A549 (cell line): ENCODE data around the gene QKI. TPM values are rescaled to one million over a fixed set of nuclear protein-coding genes. Genes with fewer than 3 reads are reported as not detected.

ENCODE experiments used
- ATAC-seq, 2 experiments: fragments of 200-7000 bp in 1 of 2; fragments of >200 bp in 1 of 2; cut with Nextera tagmentation in 1 of 2; cut with Tn5 transposase in 1 of 2; 3 replicates each; pipeline versions ENCODE4 v1.8.0 to v1.9.1; 2018 to 2020; ENCODE audit warnings: mild to moderate bottlenecking in 1 of 2, moderate library complexity in 1 of 2
- CTCF ChIA-PET: fragments of 300-600 bp; sonication (Branson Sonifier 250); formaldehyde crosslinking; extraction: SDS; loops from one replicate; lab custom pipeline; 2021; ENCODE audit warnings: antibody characterized with exemption, inconsistent platforms; lab: Yijun Ruan, JAX
- POLR2A ChIA-PET: fragments of 350-600 bp; formaldehyde crosslinking; extraction: SDS; loops from one replicate; lab custom pipeline; 2021; ENCODE audit warnings: antibody characterized with exemption, inconsistent platforms; lab: Yijun Ruan, JAX
- DNase-seq, 2 experiments: peaks; one replicate each; pipeline versions ENCODE4 v3.0.0 to v3.0.0-alpha.2; 2011 to 2016; ENCODE audit warnings: low read depth in 1 of 2, low spot score in 1 of 2
- FAIRE-seq: peaks from 2 replicates; lab custom pipeline; 2011; peaks lifted over from hg19 to GRCh38; lab: Jason Lieb, UNC
- H3K27ac ChIP-seq, 2 experiments: fragments of >200 bp; sonication (Bioruptor Twin); formaldehyde crosslinking; 3 replicates each; pipeline ENCODE4 v1.5.1; 2016 to 2017
- H3K4me1 ChIP-seq: fragments of >200 bp; sonication (Bioruptor Twin); formaldehyde crosslinking; 3 replicates; pipeline ENCODE4 v1.6.1; 2016
- H3K4me2 ChIP-seq: fragments of >200 bp; sonication (Bioruptor Twin); formaldehyde crosslinking; 3 replicates; pipeline ENCODE4 v1.6.1; 2016
- H3K4me3 ChIP-seq: fragments of >200 bp; sonication (Bioruptor Twin); formaldehyde crosslinking; 3 replicates; pipeline ENCODE4 v1.5.1; 2016
- H3K9me3 ChIP-seq: fragments of >200 bp; sonication (Bioruptor Twin); formaldehyde crosslinking; 3 replicates; pipeline ENCODE4 v1.6.1; 2016
- BHLHE40 ChIP-seq: IDR thresholded peaks from 2 replicates; pipeline ENCODE4 v1.6.1; 2012; ENCODE audit warnings: low read depth, low read length, inconsistent platforms
- CBX8 ChIP-seq: fragments of 200-600 bp; sonication (generic); IDR thresholded peaks from 2 replicates; pipeline ENCODE4 v1.6.1; 2016
- EHF ChIP-seq: fragments of 250-450 bp; sonication (Bioruptor Pico); IDR thresholded peaks from 2 replicates; pipeline ENCODE4 v1.5.0; 2020; ENCODE audit warnings: mild to moderate bottlenecking
- FOXS1 ChIP-seq: fragments of 250-450 bp; sonication (Bioruptor Pico); IDR thresholded peaks from 2 replicates; pipeline ENCODE4 v1.5.0; 2020; ENCODE audit warnings: mild to moderate bottlenecking, moderate library complexity
- HEYL ChIP-seq: fragments of 250-450 bp; sonication (Bioruptor Pico); IDR thresholded peaks from 2 replicates; pipeline ENCODE4 v1.8.0; 2021; ENCODE audit warnings: mild to moderate bottlenecking, moderate library complexity
- HOXA7 ChIP-seq: fragments of 250-450 bp; sonication (Bioruptor Pico); IDR thresholded peaks from 2 replicates; pipeline ENCODE4 v1.5.0; 2020; ENCODE audit warnings: mild to moderate bottlenecking, moderate library complexity
- HOXB13 ChIP-seq: fragments of 250-450 bp; sonication (Bioruptor Pico); IDR thresholded peaks from 2 replicates; pipeline ENCODE4 v1.5.0; 2020; ENCODE audit warnings: low read depth, mild to moderate bottlenecking, moderate library complexity
- NPAS2 ChIP-seq: fragments of 250-450 bp; sonication (Bioruptor Pico); IDR thresholded peaks from 2 replicates; pipeline ENCODE4 v1.8.0; 2022; ENCODE audit warnings: mild to moderate bottlenecking, moderate library complexity, borderline replicate concordance
- NR3C1 ChIP-seq: fragments of >200 bp; sonication (Bioruptor Twin); formaldehyde crosslinking; IDR thresholded peaks from 3 replicates; pipeline ENCODE4 v1.6.1; 2017
- PHF8 ChIP-seq: fragments of 200-600 bp; sonication (generic); IDR thresholded peaks from 2 replicates; pipeline ENCODE4 v1.6.1; 2016; ENCODE audit warnings: low read depth, mild to moderate bottlenecking, antibody characterized with exemption, moderate library complexity, borderline replicate concordance
- POLR2A ChIP-seq: IDR thresholded peaks from 2 replicates; pipeline ENCODE4 v1.6.1; 2012; ENCODE audit warnings: mild to moderate bottlenecking, low read length
- RAD21 ChIP-seq, 2 experiments: fragments of >200 bp in 1 of 2; sonication (Bioruptor Twin) in 1 of 2; formaldehyde crosslinking in 1 of 2; IDR thresholded peaks in 1 of 2; conservative IDR thresholded peaks in 1 of 2; 2 replicates in 1 of 2; 3 replicates in 1 of 2; pipeline ENCODE4 v1.6.1; 2012 to 2018; ENCODE audit warnings: inconsistent platforms in 1 of 2
- TFCP2L1 ChIP-seq: fragments of 250-450 bp; sonication (Bioruptor Pico); IDR thresholded peaks from 2 replicates; pipeline ENCODE4 v1.5.0; 2021; ENCODE audit warnings: mild to moderate bottlenecking
- ZC3H11A ChIP-seq: fragments of 450-650 bp; IDR thresholded peaks from 2 replicates; pipeline ENCODE4 v1.6.1; 2014; ENCODE audit warnings: antibody characterized with exemption, mild to moderate bottlenecking
- WGBS: methylation state at CpG from one replicate; pipeline ENCODE4 v1.1.6; 2017; ENCODE audit errors: missing lambda C conversion rate; 5-methylcytosine and 5-hydroxymethylcytosine counted together
- polyA plus RNA-seq, 4 experiments: library from polyadenylated mRNA; depleted of rRNA in 3 of 4; stranded (reverse); fragments of >200 nt; fragmentation: RNase III in 1 of 4; extraction: RNeasy Plus Mini Kit Qiagen cat#74134 plus additional on column Dnase treatment in 1 of 4; gene quantifications; 2 replicates in 3 of 4; 3 replicates in 1 of 4; pipeline ENCODE4 v1.2.3, GENCODE V29; 2011 to 2017
- TF ChIP-seq, protein P1 (sequence below): fragments of 250-450 bp; sonication (Bioruptor Pico); IDR thresholded peaks from 2 replicates; pipeline ENCODE4 v1.5.0; 2021; ENCODE audit warnings: mild to moderate bottlenecking, moderate library complexity, borderline replicate concordance
- TF ChIP-seq, protein P2 (sequence below): fragments of 150-350 bp; IDR thresholded peaks from 2 replicates; pipeline ENCODE4 v1.6.1; 2014; ENCODE audit warnings: low read depth, mild to moderate bottlenecking, low read length
- TF ChIP-seq, protein P3 (sequence below): fragments of 200-600 bp; sonication (generic); IDR thresholded peaks from 2 replicates; pipeline ENCODE4 v1.6.1; 2016; ENCODE audit warnings: antibody characterized with exemption, mild to moderate bottlenecking, moderate library complexity
- TF ChIP-seq, protein P4 (sequence below): fragments of 250-450 bp; sonication (Bioruptor Pico); IDR thresholded peaks from 2 replicates; pipeline ENCODE4 v1.5.0; 2020; ENCODE audit warnings: low read depth, mild to moderate bottlenecking, moderate library complexity
- TF ChIP-seq, protein P5 (sequence below): IDR thresholded peaks from 2 replicates; pipeline ENCODE4 v1.6.1; 2012; ENCODE audit warnings: low read depth, borderline replicate concordance
- TF ChIP-seq, protein P6 (sequence below): fragments of >200 bp; sonication (Bioruptor Twin); formaldehyde crosslinking; IDR thresholded peaks from 2 replicates; pipeline ENCODE4 v1.6.1; 2016

QKI gene
- polyA plus RNA-seq, 2 of the 4 experiments (the other 2 are of a cell fraction) = 71.9 to 98.2 TPM

DNA sequence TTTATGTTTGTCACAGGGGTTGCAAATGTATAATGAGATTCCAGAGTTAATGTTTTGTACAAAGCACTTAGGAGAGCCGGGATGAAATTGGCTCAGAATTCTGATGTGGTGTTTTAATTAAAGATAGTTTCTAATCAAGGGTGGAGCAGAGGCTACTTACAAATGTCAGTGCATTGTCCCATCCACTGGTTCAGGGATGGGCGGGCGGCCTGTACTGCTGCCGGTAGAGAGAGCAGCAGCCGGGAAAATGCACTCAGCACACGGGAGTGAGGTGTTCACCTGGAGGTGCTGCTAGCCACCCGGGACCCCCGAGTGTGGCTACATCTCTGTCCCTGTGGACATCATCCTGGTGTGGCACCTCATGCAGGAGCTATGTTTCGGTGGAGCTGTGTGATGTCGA, 193.3 kb downstream of the QKI start:
- H3K9me3 ChIP-seq = no peaks in the 10 kb centered on the region
- TF ChIP-seq, protein P1, sequence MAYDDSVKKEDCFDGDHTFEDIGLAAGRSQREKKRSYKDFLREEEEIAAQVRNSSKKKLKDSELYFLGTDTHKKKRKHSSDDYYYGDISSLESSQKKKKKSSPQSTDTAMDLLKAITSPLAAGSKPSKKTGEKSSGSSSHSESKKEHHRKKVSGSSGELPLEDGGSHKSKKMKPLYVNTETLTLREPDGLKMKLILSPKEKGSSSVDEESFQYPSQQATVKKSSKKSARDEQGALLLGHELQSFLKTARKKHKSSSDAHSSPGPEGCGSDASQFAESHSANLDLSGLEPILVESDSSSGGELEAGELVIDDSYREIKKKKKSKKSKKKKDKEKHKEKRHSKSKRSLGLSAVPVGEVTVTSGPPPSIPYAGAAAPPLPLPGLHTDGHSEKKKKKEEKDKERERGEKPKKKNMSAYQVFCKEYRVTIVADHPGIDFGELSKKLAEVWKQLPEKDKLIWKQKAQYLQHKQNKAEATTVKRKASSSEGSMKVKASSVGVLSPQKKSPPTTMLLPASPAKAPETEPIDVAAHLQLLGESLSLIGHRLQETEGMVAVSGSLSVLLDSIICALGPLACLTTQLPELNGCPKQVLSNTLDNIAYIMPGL (CRISPR knock-in tag) = no peak
- no peak for TF ChIP-seq HOXB13 (CRISPR knock-in tag)
- no peak for TF ChIP-seq NPAS2 (CRISPR knock-in tag)
- TF ChIP-seq, protein P2, sequence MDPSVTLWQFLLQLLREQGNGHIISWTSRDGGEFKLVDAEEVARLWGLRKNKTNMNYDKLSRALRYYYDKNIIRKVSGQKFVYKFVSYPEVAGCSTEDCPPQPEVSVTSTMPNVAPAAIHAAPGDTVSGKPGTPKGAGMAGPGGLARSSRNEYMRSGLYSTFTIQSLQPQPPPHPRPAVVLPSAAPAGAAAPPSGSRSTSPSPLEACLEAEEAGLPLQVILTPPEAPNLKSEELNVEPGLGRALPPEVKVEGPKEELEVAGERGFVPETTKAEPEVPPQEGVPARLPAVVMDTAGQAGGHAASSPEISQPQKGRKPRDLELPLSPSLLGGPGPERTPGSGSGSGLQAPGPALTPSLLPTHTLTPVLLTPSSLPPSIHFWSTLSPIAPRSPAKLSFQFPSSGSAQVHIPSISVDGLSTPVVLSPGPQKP = no peak
- no peak for TF ChIP-seq BHLHE40
- no peak for TF ChIP-seq NR3C1
- TF ChIP-seq, protein P3, sequence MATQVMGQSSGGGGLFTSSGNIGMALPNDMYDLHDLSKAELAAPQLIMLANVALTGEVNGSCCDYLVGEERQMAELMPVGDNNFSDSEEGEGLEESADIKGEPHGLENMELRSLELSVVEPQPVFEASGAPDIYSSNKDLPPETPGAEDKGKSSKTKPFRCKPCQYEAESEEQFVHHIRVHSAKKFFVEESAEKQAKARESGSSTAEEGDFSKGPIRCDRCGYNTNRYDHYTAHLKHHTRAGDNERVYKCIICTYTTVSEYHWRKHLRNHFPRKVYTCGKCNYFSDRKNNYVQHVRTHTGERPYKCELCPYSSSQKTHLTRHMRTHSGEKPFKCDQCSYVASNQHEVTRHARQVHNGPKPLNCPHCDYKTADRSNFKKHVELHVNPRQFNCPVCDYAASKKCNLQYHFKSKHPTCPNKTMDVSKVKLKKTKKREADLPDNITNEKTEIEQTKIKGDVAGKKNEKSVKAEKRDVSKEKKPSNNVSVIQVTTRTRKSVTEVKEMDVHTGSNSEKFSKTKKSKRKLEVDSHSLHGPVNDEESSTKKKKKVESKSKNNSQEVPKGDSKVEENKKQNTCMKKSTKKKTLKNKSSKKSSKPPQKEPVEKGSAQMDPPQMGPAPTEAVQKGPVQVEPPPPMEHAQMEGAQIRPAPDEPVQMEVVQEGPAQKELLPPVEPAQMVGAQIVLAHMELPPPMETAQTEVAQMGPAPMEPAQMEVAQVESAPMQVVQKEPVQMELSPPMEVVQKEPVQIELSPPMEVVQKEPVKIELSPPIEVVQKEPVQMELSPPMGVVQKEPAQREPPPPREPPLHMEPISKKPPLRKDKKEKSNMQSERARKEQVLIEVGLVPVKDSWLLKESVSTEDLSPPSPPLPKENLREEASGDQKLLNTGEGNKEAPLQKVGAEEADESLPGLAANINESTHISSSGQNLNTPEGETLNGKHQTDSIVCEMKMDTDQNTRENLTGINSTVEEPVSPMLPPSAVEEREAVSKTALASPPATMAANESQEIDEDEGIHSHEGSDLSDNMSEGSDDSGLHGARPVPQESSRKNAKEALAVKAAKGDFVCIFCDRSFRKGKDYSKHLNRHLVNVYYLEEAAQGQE = no peak
- TF ChIP-seq, protein P4, sequence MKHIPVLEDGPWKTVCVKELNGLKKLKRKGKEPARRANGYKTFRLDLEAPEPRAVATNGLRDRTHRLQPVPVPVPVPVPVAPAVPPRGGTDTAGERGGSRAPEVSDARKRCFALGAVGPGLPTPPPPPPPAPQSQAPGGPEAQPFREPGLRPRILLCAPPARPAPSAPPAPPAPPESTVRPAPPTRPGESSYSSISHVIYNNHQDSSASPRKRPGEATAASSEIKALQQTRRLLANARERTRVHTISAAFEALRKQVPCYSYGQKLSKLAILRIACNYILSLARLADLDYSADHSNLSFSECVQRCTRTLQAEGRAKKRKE (CRISPR knock-in tag) = no peak
- TF ChIP-seq EHF (CRISPR knock-in tag) = no peak
- no peaks in the 10 kb centered on the region for H3K4me1 ChIP-seq
- POLR2A ChIA-PET = no interaction called here
- DNase-seq = no peak
- ATAC-seq = no peak
- 66% methylated on average over 7 of the region's 10 CpGs for WGBS
- no peak overlapping the region for H3K4me2 ChIP-seq
- CTCF ChIA-PET = no interaction called here
- no peak overlapping the region for H3K4me3 ChIP-seq
- FAIRE-seq = no peak
- no peak overlapping the region for H3K27ac ChIP-seq

DNA sequence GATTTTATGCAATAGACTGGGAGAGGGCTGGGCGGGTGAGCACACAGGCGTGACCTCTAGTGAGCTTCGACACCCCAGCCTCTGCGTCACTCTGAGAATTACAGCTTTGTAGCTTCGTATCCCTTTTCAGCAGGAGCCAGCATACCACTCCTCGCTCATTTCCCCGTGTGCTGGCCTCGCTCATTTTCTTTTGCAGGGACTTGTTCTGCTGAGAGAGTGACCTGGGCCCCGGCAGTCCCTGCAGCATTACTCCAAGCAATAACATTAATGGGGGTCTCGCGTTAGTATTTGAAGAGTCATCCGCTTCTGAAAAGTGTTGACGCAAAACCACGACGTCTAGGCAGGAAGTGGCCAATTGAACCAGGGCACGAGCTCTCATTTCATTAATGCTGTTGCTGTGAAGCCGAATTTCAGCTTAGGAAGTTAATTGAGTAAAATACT, 193.7 kb downstream of the QKI start:
- WGBS = 83% methylated on average over 17 of the region's 17 CpGs
- H3K4me2 ChIP-seq = no peak overlapping the region
- no peaks in the 10 kb centered on the region for H3K4me1 ChIP-seq
- FAIRE-seq (no peak), ATAC-seq (no peak), DNase-seq (no peak)
- POLR2A ChIA-PET = no interaction called here
- no peak overlapping the region for H3K27ac ChIP-seq
- CTCF ChIA-PET = no interaction called here
- H3K9me3 ChIP-seq = no peaks in the 10 kb centered on the region
- H3K4me3 ChIP-seq = no peak overlapping the region
- TF ChIP-seq CBX8 (no peak), HOXA7 (CRISPR knock-in tag) (no peak), ZC3H11A (no peak), RAD21 (conservative IDR thresholded peaks at IDR 0.05 in 1 of 2, IDR thresholded peaks at IDR 0.05 in 1 of 2) (no peak), HEYL (CRISPR knock-in tag) (no peak)
- TF ChIP-seq, protein P4 (CRISPR knock-in tag) = no peak

DNA sequence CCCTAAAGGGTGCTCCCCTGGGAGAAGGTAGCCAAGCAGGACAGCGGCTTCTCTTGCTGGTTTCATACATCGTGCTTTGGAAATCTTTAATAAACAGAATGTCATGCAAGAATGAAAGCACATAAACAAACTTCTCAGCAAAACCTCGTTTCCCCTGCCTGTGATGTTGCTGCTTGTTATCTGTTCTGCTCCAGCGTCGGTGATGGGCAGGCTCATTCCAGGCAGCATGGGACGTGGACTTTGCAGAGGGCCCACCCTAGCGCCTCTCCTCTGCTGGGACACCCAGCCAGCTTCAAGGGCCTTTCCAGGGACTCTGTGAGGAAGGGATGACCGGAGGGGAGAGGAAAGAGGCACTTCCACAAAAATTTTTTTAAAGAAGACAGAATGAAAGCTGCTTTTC, 197.7 kb downstream of the QKI start:
- POLR2A ChIA-PET = no interaction called here
- WGBS = 61% methylated on average over 8 of the region's 8 CpGs
- Histone ChIP-seq H3K4me2 (no peak overlapping the region), H3K9me3 (no peaks in the 10 kb centered on the region), H3K4me1 (no peaks in the 10 kb centered on the region), H3K4me3 (no peak overlapping the region), H3K27ac (no peak overlapping the region)
- ATAC-seq (no peak), FAIRE-seq (no peak), DNase-seq (no peak)
- CTCF ChIA-PET = no interaction called here
- TF ChIP-seq, protein P5, sequence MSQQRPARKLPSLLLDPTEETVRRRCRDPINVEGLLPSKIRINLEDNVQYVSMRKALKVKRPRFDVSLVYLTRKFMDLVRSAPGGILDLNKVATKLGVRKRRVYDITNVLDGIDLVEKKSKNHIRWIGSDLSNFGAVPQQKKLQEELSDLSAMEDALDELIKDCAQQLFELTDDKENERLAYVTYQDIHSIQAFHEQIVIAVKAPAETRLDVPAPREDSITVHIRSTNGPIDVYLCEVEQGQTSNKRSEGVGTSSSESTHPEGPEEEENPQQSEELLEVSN = no peak
- TF ChIP-seq BHLHE40 (no peak), NR3C1 (no peak), HOXA7 (CRISPR knock-in tag) (no peak), POLR2A (no peak), PHF8 (no peak), TFCP2L1 (CRISPR knock-in tag) (no peak), CBX8 (no peak), FOXS1 (no peak)
- TF ChIP-seq, protein P6, sequence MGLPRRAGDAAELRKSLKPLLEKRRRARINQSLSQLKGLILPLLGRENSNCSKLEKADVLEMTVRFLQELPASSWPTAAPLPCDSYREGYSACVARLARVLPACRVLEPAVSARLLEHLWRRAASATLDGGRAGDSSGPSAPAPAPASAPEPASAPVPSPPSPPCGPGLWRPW = no peak
- TF ChIP-seq, protein P1 (CRISPR knock-in tag) = no peak
- TF ChIP-seq, protein P4 (CRISPR knock-in tag) = no peak
